Inflammatory macrophage treated with lipopolysaccharide for 4 hours (primary cell): Measurements from ENCODE around the gene DALRD3.

ENCODE experiments used
- DNase-seq: peaks from one replicate; pipeline ENCODE4 v3.0.0-alpha.2; 2020

Gene DALRD3

DNA sequence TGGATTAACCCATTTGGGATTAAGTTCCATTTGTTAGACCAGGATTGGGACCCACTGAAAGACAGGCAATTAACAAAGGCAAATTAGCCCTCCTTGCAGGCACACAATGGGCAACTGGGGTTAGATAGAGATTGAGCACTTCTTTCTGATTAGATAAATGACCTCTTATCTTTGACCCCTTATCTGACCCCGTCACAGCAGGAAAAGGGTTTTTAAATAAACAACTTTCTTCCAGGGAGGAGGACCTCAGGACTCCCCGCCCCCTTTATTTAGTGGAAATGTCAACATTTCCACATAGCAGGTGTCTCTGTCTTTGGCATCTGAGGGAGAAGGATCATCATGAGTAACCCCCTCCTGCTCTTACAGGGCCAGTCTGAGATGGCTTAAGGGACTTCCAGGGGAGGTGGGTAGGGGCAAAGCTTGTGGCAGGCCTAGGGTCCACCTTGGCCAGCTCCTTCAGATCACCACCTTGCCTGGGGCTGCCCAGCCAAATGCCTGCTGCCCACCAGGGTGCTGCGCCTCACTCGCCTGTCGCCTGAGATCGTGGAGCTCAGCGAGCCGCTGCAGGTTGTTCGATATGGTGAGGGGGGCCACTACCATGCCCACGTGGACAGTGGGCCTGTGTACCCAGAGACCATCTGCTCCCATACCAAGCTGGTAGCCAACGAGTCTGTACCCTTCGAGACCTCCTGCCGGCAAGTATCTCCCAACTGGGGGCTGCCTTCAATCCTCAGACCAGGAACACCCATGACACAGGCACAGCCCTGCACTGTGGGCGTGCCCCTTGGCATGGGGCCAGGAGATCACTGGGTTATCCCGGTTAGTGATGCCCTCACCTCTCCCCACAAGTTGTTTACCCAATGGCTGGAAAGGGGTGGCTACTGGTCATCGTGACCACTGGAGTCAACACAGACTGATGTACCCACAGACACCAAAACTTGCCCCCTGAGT, 13.8 kb downstream of the DALRD3 start:
- no peak for DNase-seq

GRCh38 chr3:49001155-49001554, 17.2 kb downstream of the DALRD3 start:
- DNase-seq: no peak

- DNase-seq: no peak
Measured at GRCh38 chr3:48999085-48999858, 19.1 kb downstream of the DALRD3 start.

- DNase-seq: no peak
Measured at GRCh38 chr3:48997714-48998637, 20.4 kb downstream of the DALRD3 start.

DNA sequence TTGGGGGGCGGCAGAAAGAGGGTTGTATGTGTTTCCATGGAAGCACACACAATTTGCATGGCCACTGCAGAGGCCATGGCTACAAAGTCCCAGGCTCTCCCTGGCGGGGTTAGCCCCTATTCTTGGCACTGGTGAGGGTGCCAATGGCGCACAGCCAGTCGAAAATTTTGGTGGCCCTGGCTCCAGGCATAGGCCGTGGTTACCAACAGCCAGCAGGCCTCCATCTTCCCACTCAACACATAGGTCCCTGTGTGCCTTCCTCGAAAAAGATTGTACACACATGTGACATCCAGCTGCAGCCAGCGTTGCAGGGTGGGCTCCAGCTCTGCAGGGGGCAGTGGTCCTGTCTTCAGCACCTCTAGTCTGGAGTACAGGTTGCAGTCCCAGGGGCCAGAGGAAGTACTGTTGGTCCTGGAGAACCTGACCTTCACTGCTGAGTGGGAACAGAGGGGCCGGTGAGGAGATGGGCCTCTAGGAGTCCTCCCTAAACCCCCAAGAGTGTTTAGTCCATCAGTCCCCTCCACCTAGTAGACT, 21.2 kb downstream of the DALRD3 start:
- DNase-seq: no peak

DNA sequence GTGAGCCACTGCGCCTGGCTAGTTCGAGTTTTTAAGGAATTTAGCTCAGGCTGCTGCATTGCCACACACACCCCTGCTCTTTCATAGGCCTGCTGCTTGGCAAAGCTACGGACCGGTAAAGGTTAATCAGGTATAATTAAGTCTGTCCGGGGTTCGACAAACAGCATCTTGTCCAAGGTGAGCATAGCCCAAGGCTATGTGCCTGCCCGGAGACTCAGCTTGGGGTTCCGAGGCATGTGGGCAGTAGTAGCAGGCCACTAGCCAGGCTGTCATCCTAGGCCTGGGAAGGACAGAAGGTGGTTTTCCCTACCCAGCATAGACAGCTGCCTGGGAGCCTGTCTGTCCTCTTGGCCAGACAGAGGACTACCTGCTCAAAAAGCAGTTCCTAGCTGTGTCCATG, 21.7 kb downstream of the DALRD3 start:
- DNase-seq: no peak

DNA sequence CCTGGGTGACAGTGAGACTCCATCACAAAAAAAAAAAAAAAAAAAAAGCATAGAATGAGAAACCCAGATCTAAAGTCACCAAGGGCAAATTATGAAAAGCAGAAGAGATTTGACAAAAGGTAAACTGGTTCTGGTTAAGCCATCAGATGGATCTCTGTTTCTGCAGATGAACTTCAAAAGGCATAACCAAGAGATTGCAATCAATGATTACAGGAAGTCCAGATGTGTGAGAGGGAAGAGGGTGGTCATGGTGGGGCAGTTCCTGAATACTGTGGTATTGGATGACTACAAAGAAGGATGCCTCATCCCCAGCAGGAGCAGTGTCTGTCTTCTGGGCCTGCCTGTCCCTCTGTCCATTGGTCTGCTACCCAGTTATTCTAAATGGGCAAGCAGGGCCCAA, 24.5 kb downstream of the DALRD3 start:
- peak; percentile 16 for DNase-seq

- no peak for DNase-seq
Measured at GRCh38 chr3:48991851-48992545, 26.4 kb downstream of the DALRD3 start.

DNA sequence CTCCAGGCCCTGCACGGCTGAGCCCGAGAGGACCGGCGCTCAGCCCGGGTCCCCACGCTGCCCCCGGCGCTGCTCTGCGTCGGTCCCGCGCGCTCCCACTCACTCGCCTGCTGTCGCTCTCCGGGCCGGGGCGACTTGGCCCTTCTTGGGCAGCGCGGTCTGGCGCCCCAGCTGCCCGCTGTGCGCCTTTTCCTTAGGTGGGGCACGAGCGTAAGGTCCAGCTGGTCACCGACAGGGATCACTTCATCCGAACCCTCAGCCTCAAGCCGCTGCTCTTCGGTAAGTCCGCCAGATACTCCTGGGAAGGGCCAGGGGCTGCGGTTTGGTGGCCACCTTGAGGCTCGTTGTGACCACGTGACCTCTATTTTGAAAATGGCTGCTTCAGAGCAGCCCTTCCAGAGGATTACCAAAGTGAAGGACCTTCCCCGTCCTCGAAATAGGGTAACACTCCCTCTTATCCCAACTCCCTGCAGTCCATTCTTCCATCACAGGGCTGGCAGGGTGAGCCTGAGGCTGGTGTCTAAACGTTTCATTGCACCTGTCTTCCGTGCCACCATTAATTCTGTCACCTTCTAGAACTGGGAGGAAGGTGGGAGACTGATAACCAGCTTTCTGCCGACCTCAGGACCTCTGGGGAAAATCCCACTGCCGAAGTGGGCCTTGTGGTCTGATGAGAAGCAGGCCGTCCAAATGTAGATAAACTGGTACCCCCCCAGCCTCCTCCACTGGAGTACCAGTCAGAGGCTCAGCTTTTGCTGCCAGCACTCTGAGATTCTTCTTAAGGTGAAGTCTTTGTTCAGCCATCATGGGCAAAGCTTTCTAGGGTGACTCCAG, 27.5 kb downstream of the DALRD3 start:
- peak; percentile 11 for DNase-seq

GRCh38 chr3:48989796-48990635, 28.4 kb downstream of the DALRD3 start, which contains the start of gene P4HTM:
Gene P4HTM (plus strand): TSS chr3:48990241. CDS start chr3:48990257, 16 bp downstream.
- peak; percentile 71 for DNase-seq

- no peak for DNase-seq
Measured at GRCh38 chr3:48989126-48989795, 29.1 kb downstream of the DALRD3 start.

GRCh38 chr3:48985831-48986376, 32.5 kb downstream of the DALRD3 start:
- no peak for DNase-seq

- peak; percentile 74 for DNase-seq
Measured at GRCh38 chr3:48984663-48985062, 33.7 kb downstream of the DALRD3 start.

DNA sequence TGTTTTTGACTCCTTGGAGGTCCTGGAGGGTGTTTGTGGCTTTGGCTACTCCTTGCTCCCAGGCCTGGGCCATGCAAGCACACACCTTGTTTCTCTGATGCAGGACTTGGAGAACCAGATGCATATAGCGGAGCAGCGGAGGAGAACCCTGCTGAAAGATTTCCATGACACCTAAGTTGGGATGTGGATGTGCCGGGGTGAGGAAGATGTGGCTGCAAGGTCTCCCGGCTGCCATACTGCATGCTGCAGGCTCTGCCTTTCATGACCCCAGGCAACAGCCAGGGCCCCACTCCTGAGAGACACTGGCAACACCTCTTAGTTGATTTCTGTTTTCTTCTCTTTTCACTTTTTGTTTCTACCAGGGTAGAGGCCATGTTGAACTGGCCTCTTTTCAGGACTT, 35.3 kb downstream of the DALRD3 start:
- DNase-seq: no peak

GRCh38 chr3:48982686-48983085, 35.7 kb downstream of the DALRD3 start:
- no peak for DNase-seq

DNA sequence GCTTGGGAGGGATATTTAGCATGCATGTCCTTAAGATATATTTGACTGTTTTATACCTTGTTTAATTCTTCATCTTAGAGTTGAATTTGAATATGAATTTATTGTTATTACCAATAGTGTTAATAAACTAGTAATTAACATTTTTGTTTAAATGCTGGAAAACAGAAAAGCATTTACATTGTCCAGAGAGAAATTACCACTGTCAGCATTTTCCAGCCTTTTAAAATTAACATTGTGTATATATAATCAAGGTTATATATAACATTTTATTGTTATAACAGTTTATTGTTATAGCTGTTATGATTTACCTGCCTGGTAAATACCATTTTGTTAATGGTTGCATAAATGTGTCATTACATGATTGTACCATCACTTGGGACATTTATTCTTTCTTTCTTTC, 36.4 kb downstream of the DALRD3 start:
- DNase-seq: no peak

DNA sequence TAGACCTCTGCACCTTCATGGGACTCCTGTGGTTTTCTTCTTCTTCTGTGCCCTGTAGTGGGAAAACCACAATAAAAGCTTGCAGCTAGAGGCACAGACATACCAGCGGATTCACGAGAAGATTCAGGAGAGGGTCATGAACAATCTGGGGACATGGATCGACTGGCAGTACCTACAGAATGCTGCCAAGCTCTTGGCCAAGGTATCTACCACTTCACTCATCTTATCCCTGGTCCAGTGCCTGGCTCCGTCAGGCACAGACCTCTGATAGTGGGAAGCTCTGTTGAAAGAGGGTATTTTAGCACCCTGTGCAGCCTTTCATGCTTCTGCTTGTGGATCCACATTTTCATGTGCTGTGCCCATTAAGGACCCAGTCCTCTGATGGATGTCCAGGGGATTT, 38.1 kb downstream of the DALRD3 start:
- DNase-seq: no peak

DNA sequence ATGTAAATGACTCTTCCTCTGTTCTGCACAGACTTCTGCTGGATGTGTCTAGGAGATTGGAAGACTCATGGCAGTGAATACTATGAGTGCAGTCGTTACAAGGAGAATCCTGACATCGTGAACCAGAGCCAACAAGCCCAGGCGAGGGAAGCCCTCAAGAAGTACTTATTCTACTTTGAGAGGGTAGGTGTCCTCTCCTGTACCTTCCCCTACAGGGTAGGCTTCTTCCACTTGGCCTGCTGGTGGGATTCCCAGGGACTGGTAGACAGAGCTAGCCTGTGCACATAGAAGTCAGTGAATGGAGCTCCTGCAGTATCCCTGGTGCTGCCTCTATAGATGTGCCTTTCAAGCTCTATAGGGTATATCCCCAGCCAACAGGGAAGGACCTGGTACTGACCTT, 38.9 kb downstream of the DALRD3 start:
- no peak for DNase-seq
